PC-3 (cell line): ENCODE results near the gene FLOT1.

Experiments
- CTCF ChIP-seq: fragments of 300-600 bp; sonication (generic); conservative IDR thresholded peaks from 2 replicates; pipeline ENCODE4 v1.5.1; 2017; ENCODE audit warnings: antibody characterized with exemption, low read depth, mild to moderate bottlenecking, low read length
- EZH2 ChIP-seq: fragments of 300-600 bp; sonication (generic); IDR thresholded peaks from one replicate; pipeline ENCODE4 v1.6.1; 2017; ENCODE audit warnings: antibody characterized with exemption, mild to moderate bottlenecking, low read length; ENCODE audit not compliant: unreplicated experiment
- EZH2phosphoT487 ChIP-seq: fragments of 300-600 bp; sonication (generic); IDR thresholded peaks from 2 replicates; pipeline ENCODE4 v1.6.1; 2018; ENCODE audit warnings: mild to moderate bottlenecking, antibody characterized with exemption, low read length, borderline replicate concordance

DNA sequence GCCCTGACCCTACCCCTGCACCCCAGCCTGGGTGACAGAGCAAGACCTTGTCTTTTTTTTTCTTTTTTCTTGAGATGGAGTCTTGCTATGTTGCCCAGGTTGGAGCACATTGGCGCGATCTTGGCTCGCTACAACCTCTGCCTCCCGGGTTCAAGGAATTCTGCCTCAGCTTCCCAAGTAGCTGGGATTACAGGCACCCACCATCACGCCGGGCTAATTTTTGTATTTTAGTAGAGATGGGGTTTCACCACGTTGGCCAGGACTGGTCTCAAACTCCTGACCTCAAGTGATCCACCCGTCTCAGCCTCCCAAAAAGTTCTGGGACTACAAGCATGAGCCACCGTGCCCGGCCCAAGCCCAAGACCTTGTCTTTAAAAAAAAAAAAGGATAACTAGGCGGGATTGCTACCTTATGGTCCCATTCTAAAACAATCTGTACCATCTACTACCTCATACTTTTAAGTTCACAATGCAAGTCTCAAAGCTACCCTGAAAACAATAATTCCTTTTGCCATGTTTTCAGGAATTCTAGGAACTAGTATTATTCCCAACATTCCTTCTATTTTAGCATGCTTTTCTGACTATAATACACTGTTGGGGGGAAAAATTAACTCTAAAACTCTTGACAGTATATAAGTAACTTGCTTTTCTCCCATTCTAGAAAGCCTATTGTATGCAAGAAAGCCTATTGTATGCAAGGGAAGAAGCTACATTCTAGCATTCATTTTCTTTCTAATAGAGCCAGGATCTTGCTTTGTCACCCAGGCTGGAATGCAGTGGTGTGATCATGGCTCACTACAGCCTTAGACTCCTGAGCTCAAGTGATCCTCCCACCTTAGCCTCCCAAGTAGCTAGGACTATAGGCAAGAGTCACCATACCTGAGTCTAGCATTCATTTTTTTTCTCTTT lies 15.7 kb downstream of the FLOT1 start:
- no peak for TF ChIP-seq EZH2phosphoT487
- no peak for TF ChIP-seq EZH2
- no peak for TF ChIP-seq CTCF
